SU-DHL-6 (cell line): ENCODE data around the gene MSH3.

Experiments used
- H2AFZ ChIP-seq: fragments of 200-600 bp; sonication (generic); 2 replicates; pipeline ENCODE4 v1.6.1; 2014; ENCODE audit warnings: low read depth, mild to moderate bottlenecking, moderate library complexity, mixed read lengths, antibody characterized with exemption, low read length; ENCODE audit not compliant: severe bottlenecking
- H3F3A ChIP-seq: fragments of 200-600 bp; shearing (Covaris generic); 2 replicates; pipeline ENCODE4 v1.6.0; 2016; ENCODE audit warnings: antibody characterized with exemption, mild to moderate bottlenecking; ENCODE audit not compliant: insufficient read depth
- H3K27ac ChIP-seq: fragments of 200-600 bp; sonication (generic); 2 replicates; pipeline ENCODE4 v1.5.1; 2016; ENCODE audit warnings: low read depth, mild to moderate bottlenecking, low read length, moderate library complexity, mixed read lengths
- H3K27me3 ChIP-seq: fragments of 200-600 bp; sonication (generic), shearing (Covaris generic); 2 replicates; pipeline ENCODE4 v1.6.0; 2014; ENCODE audit warnings: mild to moderate bottlenecking, low read length
- H3K36me3 ChIP-seq: fragments of 200-600 bp; sonication (generic); 2 replicates; pipeline ENCODE4 v1.6.1; 2014; ENCODE audit warnings: mild to moderate bottlenecking, low read length, mixed read lengths
- H3K4me2 ChIP-seq: fragments of 300-600, 200-600 bp; shearing (Covaris generic), sonication (generic); 2 replicates; pipeline ENCODE4 v1.6.0; 2014; ENCODE audit warnings: low read length, low read depth, mild to moderate bottlenecking; ENCODE audit not compliant: poor library complexity, severe bottlenecking
- H3K4me3 ChIP-seq: fragments of 200-600 bp; sonication (generic); 2 replicates; pipeline ENCODE4 v1.5.1; 2014; ENCODE audit warnings: antibody characterized with exemption, low read length, mild to moderate bottlenecking, mixed read lengths; ENCODE audit not compliant: insufficient read depth, poor library complexity, severe bottlenecking
- H3K79me2 ChIP-seq: fragments of 200-600 bp; sonication (generic); 2 replicates; pipeline ENCODE4 v1.6.1; 2014; ENCODE audit warnings: mild to moderate bottlenecking, low read length, moderate library complexity; ENCODE audit not compliant: insufficient read depth
- H3K9ac ChIP-seq: fragments of 200-600 bp; sonication (generic); 2 replicates; pipeline ENCODE4 v1.7.0; 2014; ENCODE audit warnings: mild to moderate bottlenecking, low read length
- H3K9me2 ChIP-seq: fragments of 200-600 bp; sonication (generic); replicated peaks from 2 replicates; pipeline ENCODE4 v1.6.1; 2014; ENCODE audit warnings: low read length; ENCODE audit not compliant: insufficient read depth
- H3K9me3 ChIP-seq: fragments of 200-600 bp; sonication (generic); 2 replicates; pipeline ENCODE4 v1.6.1; 2014; ENCODE audit warnings: low read length, mixed read lengths; ENCODE audit not compliant: insufficient read depth
- H4K20me1 ChIP-seq: fragments of 200-600 bp; sonication (generic); 2 replicates; pipeline ENCODE4 v1.6.1; 2014; ENCODE audit warnings: low read depth, mild to moderate bottlenecking, antibody characterized with exemption, low read length, moderate library complexity, mixed read lengths
- EZH2phosphoT487 ChIP-seq: fragments of 200-600 bp; sonication (generic), shearing (Covaris generic); conservative IDR thresholded peaks from 2 replicates; pipeline ENCODE4 v1.6.1; 2018; ENCODE audit warnings: mild to moderate bottlenecking, antibody characterized with exemption, low read length, moderate library complexity, mixed read lengths
- TF ChIP-seq, protein P1 (sequence below): fragments of 200-600 bp; sonication (generic); IDR thresholded peaks from one replicate; pipeline ENCODE4 v1.5.1; 2017; ENCODE audit warnings: antibody characterized with exemption, mild to moderate bottlenecking, low read length, moderate library complexity; ENCODE audit not compliant: insufficient read depth, poor library complexity, severe bottlenecking

MSH3 gene

DNA sequence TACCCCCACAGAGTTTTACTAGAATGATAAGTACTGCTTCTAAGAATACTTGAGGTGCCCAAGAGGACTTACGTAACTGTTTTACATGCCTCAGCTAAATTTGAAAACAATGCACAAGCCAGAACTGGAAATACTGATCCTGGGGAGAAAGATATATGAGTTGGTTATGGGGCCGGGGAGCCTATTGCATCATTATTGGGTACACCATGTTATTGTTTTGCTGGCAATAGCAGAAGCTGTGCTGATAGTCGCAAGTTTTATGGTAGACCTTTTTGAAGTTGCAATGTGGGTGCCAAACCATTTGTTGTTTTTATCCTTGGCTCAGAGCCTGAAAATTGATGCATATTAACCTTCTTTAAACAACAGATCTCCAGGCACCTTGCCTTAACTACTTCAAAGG lies 108.8 kb downstream of the MSH3 start:
- Histone ChIP-seq H3K9me3 (no peaks in the 10 kb centered on the region), H3K9me2 (no peaks in the 10 kb centered on the region), H3F3A (no peaks in the 10 kb centered on the region), H3K36me3 (peaks cover 10% of the 10 kb centered on the region; the same call in 1 of the 2 replicates), H3K4me2 (no peak overlapping the region), H4K20me1 (no peaks in the 10 kb centered on the region), H3K79me2 (no peaks in the 10 kb centered on the region), H3K27ac (no peak overlapping the region), H3K4me3 (no peak overlapping the region), H2AFZ (no peak overlapping the region), H3K9ac (no peak overlapping the region), H3K27me3 (no peaks in the 10 kb centered on the region)
- TF ChIP-seq EZH2phosphoT487 = no peak
- TF ChIP-seq, protein P1, sequence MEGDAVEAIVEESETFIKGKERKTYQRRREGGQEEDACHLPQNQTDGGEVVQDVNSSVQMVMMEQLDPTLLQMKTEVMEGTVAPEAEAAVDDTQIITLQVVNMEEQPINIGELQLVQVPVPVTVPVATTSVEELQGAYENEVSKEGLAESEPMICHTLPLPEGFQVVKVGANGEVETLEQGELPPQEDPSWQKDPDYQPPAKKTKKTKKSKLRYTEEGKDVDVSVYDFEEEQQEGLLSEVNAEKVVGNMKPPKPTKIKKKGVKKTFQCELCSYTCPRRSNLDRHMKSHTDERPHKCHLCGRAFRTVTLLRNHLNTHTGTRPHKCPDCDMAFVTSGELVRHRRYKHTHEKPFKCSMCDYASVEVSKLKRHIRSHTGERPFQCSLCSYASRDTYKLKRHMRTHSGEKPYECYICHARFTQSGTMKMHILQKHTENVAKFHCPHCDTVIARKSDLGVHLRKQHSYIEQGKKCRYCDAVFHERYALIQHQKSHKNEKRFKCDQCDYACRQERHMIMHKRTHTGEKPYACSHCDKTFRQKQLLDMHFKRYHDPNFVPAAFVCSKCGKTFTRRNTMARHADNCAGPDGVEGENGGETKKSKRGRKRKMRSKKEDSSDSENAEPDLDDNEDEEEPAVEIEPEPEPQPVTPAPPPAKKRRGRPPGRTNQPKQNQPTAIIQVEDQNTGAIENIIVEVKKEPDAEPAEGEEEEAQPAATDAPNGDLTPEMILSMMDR = no peak

DNA sequence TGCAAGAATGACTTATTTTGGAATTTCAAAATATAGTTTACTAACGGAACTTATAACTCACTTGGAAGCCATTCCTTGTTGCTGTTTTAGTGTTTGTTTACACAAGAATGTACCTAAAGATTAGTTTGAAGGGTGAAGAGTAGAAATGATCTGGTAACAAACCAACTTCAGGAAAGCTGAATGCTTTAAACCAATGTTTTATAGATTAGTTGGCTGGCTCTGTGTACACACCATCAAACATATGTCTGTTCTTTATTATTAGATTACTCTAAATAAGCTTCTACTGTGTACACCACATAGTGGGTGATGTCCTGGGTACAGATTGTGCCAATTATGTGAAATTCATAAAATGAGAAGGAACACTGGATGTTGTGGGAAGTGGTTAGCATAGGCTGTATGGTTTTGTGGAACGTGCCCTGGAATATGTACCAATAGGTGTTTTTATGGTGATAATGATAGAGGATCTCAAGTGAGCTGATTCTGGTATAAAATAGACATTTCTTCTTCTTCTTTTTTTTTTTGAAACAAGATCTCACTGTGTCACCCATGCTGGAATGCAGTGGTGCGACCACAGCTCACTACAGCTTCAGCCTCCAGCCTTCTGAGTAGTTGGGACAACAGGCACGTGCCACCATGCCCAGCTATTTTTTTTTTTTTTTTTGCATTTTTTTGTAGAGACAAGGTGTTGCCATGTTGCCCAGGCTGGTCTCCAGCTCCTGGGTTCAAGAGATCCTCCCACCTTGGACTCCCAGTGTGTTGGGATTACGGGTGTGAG lies 109.6 kb downstream of the MSH3 start:
- TF ChIP-seq, protein P1 = no peak

DNA sequence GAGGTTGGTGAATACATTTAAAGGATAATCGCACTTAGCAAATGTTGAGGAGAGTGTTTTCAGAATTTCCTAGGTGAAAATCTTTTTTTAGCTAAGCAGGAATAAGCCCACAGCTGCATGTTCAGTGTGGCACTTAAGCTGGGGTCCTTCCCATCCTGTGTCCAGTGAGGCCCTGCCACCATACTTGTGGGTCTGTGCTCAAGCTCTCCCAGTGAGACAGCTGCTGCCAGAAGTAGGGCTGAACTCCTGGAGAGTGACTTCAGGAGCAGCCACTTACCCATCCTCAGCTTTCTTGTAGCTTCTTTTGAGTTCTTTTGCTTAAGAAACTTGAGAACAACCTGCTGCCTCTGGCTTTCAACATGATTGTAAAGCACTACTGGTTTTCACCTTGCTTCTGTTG lies 110.3 kb downstream of the MSH3 start:
- Histone ChIP-seq H3K27me3 (no peaks in the 10 kb centered on the region), H3K36me3 (peaks cover 14% of the 10 kb centered on the region; the same call in 1 of the 2 replicates), H3K9me2 (no peaks in the 10 kb centered on the region), H3K27ac (no peak overlapping the region), H4K20me1 (no peaks in the 10 kb centered on the region), H3K4me3 (no peak overlapping the region), H3K4me2 (no peak overlapping the region), H3K79me2 (no peaks in the 10 kb centered on the region), H2AFZ (no peak overlapping the region), H3K9ac (no peak overlapping the region), H3F3A (no peaks in the 10 kb centered on the region), H3K9me3 (no peaks in the 10 kb centered on the region)
- TF ChIP-seq EZH2phosphoT487 = no peak
- TF ChIP-seq, protein P1 = no peak

More for the DNA sequence above, 109.6 kb downstream of the MSH3 start:
- no peaks in the 10 kb centered on the region for H3K9me3 ChIP-seq
- no peaks in the 10 kb centered on the region for H3K9me2 ChIP-seq
- no peak overlapping the region for H3K4me3 ChIP-seq
- H4K20me1 ChIP-seq = no peaks in the 10 kb centered on the region
- peaks cover 14% of the 10 kb centered on the region; the same call in 1 of the 2 replicates for H3K36me3 ChIP-seq
- H3K9ac ChIP-seq = no peak overlapping the region
- H3F3A ChIP-seq = no peaks in the 10 kb centered on the region
- H3K27ac ChIP-seq = no peak overlapping the region
- no peak overlapping the region for H2AFZ ChIP-seq
- no peaks in the 10 kb centered on the region for H3K79me2 ChIP-seq
- H3K4me2 ChIP-seq = no peak overlapping the region
- H3K27me3 ChIP-seq = no peaks in the 10 kb centered on the region
